Progenitor cell of endocrine pancreas (in vitro differentiated cells): ENCODE data around the gene SCFD2. TPM values are rescaled to one million over a fixed set of nuclear protein-coding genes. Genes with fewer than 3 reads are reported as not detected.
A peak's percentile ranks its signal among the peaks of the same experiment; 100 is the strongest.

Source experiments
- DNase-seq: peaks from one replicate; pipeline ENCODE4 v3.0.0; 2021; ENCODE audit warnings: low spot score; ENCODE audit not compliant: unreplicated experiment
- H3K27ac Mint-ChIP-seq: 2 replicates; pipeline ENCODE4 v1.8.0; 2021; ENCODE audit warnings: mild to moderate bottlenecking, moderate library complexity, mixed read lengths
- H3K27me3 Mint-ChIP-seq: 2 replicates; pipeline ENCODE4 v1.8.0; 2021; ENCODE audit warnings: mixed read lengths
- H3K36me3 Mint-ChIP-seq: 2 replicates; pipeline ENCODE4 v1.8.0; 2022; ENCODE audit warnings: mixed read lengths; ENCODE audit not compliant: insufficient read depth
- H3K4me1 Mint-ChIP-seq: 2 replicates; pipeline ENCODE4 v1.8.0; 2021; ENCODE audit warnings: low read depth, mixed read lengths
- H3K4me3 Mint-ChIP-seq: 2 replicates; pipeline ENCODE4 v1.8.0; 2021; ENCODE audit warnings: low read depth, mild to moderate bottlenecking, moderate library complexity, mixed read lengths
- H3K9me3 Mint-ChIP-seq: 2 replicates; pipeline ENCODE4 v1.8.0; 2021; ENCODE audit warnings: low read depth, mixed read lengths
- CTCF ChIP-seq: fragments of 200-600 bp; sonication (generic); IDR thresholded peaks from one replicate; pipeline ENCODE4 v1.5.0; 2021; ENCODE audit warnings: antibody characterized with exemption, mild to moderate bottlenecking; ENCODE audit not compliant: unreplicated experiment
- total RNA-seq: library from RNA; stranded (reverse); gene quantifications from 2 replicates; pipeline ENCODE4 v1.2.1, GENCODE V29; 2021

SCFD2 gene
- total RNA-seq, 1 donor from 2014 or later, result 12.5 TPM

GRCh38 chr4:52935317-52935716 is 430.5 kb downstream of the SCFD2 start:
- no peaks in the 10 kb centered on the region for H3K36me3 Mint-ChIP-seq
- no peak overlapping the region for H3K27ac Mint-ChIP-seq
- H3K4me1 Mint-ChIP-seq, result peaks cover 30% of the 10 kb centered on the region
- H3K9me3 Mint-ChIP-seq, result no peaks in the 10 kb centered on the region
- DNase-seq, result no peak
- TF ChIP-seq CTCF, result no peak
- no peak overlapping the region for H3K4me3 Mint-ChIP-seq
- no peaks in the 10 kb centered on the region for H3K27me3 Mint-ChIP-seq

GRCh38 chr4:52933738-52934137 is 432.1 kb downstream of the SCFD2 start:
- no peak for DNase-seq
- H3K27ac Mint-ChIP-seq, result no peak overlapping the region

GRCh38 chr4:52932591-52933470 is 433.0 kb downstream of the SCFD2 start:
- no peaks in the 10 kb centered on the region for H3K27me3 Mint-ChIP-seq
- H3K27ac Mint-ChIP-seq, result peak overlapping the region; percentile 33
- peaks cover 30% of the 10 kb centered on the region for H3K4me1 Mint-ChIP-seq
- H3K4me3 Mint-ChIP-seq, result no peak overlapping the region
- H3K36me3 Mint-ChIP-seq, result no peaks in the 10 kb centered on the region
- TF ChIP-seq CTCF, result no peak
- no peak for DNase-seq
- no peaks in the 10 kb centered on the region for H3K9me3 Mint-ChIP-seq

More at GRCh38 chr4:52933738-52934137, 432.1 kb downstream of the SCFD2 start:
- H3K9me3 Mint-ChIP-seq, result no peaks in the 10 kb centered on the region
- no peaks in the 10 kb centered on the region for H3K27me3 Mint-ChIP-seq
- no peak for TF ChIP-seq CTCF
- no peaks in the 10 kb centered on the region for H3K36me3 Mint-ChIP-seq
- H3K4me1 Mint-ChIP-seq, result peaks cover 30% of the 10 kb centered on the region
- no peak overlapping the region for H3K4me3 Mint-ChIP-seq

GRCh38 chr4:52931243-52931642 is 434.6 kb downstream of the SCFD2 start:
- no peaks in the 10 kb centered on the region for H3K9me3 Mint-ChIP-seq
- H3K27me3 Mint-ChIP-seq, result no peaks in the 10 kb centered on the region
- peak overlapping the region; percentile 90 for H3K27ac Mint-ChIP-seq
- H3K36me3 Mint-ChIP-seq, result no peaks in the 10 kb centered on the region
- no peak overlapping the region for H3K4me3 Mint-ChIP-seq
- peaks cover 37% of the 10 kb centered on the region for H3K4me1 Mint-ChIP-seq
- no peak for TF ChIP-seq CTCF
- DNase-seq, result no peak

GRCh38 chr4:52926196-52926974 is 439.5 kb downstream of the SCFD2 start:
- H3K9me3 Mint-ChIP-seq, result no peaks in the 10 kb centered on the region
- DNase-seq, result no peak
- H3K4me3 Mint-ChIP-seq, result peak overlapping the region; percentile 23
- H3K4me1 Mint-ChIP-seq, result peaks cover 32% of the 10 kb centered on the region
- H3K27me3 Mint-ChIP-seq, result no peaks in the 10 kb centered on the region
- no peak for TF ChIP-seq CTCF
- no peaks in the 10 kb centered on the region for H3K36me3 Mint-ChIP-seq
- peak overlapping the region; percentile 90 for H3K27ac Mint-ChIP-seq
